ENCODE results near the gene ARHGAP22. TPM values are rescaled to one million over a fixed set of nuclear protein-coding genes. Genes with fewer than 3 reads are reported as not detected.
"Not testable (repeated sequence)": the region's sequence is repeated elsewhere in the genome, so short reads cannot be mapped to it uniquely, and the experiment has no call there.

Gene ARHGAP22
- total RNA-seq (2014; rRNA removed; shearing (Covaris generic)) = 0.24 TPM in 2 replicates
- polyA plus RNA-seq (2015; cell fraction: cytosol; rRNA removed) = 0.70 and 1.1 TPM in 2 replicates
- 0.88 and 2.8 TPM in 2 replicates for polyA plus RNA-seq (2015; cell fraction: nucleus; rRNA removed)

GRCh38 chr10:48604991-48605508, at the start of gene ARHGAP22:
Gene ARHGAP22, minus strand, starts transcription at chr10:48605073. Its CDS starts 277 bp downstream, at chr10:48604796.
- in situ Hi-C loops (cut with HindIII; ENCODE audit: low pct_unique_long_range_greater_than_20kb, low sequenced_read_pairs) = no loop called here
- no peak for DNase-seq (ENCODE audit: low read depth, low spot score)

- DNase-seq (ENCODE audit: low read depth, low spot score) = no peak
- in situ Hi-C loops (cut with HindIII; ENCODE audit: low pct_unique_long_range_greater_than_20kb, low sequenced_read_pairs) = no loop called here
Measured at GRCh38 chr10:48653944-48654698, 49.2 kb upstream of the ARHGAP22 start.

DNA sequence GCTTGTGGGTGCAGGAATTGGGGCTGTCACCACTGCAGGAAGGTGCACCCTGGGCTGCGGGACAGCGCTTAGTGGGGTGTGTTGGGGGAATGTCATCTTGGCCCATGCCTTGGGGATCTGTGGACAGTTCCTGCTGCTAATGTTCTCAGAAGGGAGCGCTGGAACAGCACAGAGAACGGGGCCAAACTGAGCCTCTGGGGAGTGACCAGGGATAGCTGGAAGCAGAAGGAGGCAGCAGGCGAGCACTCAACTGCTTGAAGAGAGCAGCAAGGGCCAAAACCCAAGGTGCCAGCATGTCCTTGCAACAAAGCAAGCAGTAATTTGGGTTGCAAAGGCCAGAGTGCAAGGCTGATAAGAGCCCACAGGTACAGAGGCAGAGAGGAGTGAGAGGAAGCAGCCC, 48.5 kb upstream of the ARHGAP22 start:
- in situ Hi-C loops (cut with HindIII; ENCODE audit: low pct_unique_long_range_greater_than_20kb, low sequenced_read_pairs) = no loop called here
- DNase-seq (ENCODE audit: low read depth, low spot score) = no peak

GRCh38 chr10:48652344-48652743, 47.5 kb upstream of the ARHGAP22 start:
- in situ Hi-C loops (cut with HindIII; ENCODE audit: low pct_unique_long_range_greater_than_20kb, low sequenced_read_pairs) = no loop called here
- DNase-seq (ENCODE audit: low read depth, low spot score) = no peak

DNA sequence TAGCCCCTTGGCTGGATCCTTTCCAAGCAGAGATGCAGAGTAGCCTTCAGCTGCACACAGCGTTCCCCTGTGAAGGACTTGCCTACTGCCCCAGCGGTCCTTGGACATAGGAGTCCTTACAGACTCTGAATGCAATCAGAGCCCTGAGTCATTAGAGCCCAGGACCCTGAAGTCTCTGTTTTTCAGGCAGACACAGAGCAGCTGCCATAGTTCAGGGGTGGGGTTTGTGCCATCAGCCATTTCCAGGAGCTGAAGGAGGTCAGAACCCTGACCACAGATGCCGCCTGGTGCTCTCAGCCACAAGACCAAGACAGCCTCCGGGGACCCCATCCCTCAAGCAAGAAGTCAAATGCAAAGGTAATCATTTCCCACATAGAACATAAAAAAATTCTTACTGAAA, 47.0 kb upstream of the ARHGAP22 start:
- DNase-seq (ENCODE audit: low read depth, low spot score) = no peak
- in situ Hi-C loops (cut with HindIII; ENCODE audit: low pct_unique_long_range_greater_than_20kb, low sequenced_read_pairs) = no loop called here

DNA sequence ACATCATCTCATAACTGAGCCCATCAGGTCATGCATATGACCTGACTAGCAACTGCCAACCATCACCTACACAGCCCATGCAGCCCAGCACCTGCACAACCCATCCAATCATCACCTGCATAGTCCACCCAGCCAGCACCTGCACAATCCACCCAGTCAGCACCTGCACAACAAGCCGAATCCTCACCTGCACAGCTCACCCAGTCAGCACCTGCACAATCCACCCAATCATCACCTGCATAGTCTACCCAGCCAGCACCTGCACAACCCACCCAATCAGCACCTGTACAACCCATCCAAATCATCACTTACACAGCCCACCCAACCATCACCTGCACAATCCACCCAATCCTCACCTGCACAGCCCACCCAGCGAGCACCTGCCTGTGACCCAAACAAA, 46.4 kb upstream of the ARHGAP22 start:
- in situ Hi-C loops (cut with HindIII; ENCODE audit: low pct_unique_long_range_greater_than_20kb, low sequenced_read_pairs) = no loop called here
- DNase-seq (ENCODE audit: low read depth, low spot score) = no peak

DNA sequence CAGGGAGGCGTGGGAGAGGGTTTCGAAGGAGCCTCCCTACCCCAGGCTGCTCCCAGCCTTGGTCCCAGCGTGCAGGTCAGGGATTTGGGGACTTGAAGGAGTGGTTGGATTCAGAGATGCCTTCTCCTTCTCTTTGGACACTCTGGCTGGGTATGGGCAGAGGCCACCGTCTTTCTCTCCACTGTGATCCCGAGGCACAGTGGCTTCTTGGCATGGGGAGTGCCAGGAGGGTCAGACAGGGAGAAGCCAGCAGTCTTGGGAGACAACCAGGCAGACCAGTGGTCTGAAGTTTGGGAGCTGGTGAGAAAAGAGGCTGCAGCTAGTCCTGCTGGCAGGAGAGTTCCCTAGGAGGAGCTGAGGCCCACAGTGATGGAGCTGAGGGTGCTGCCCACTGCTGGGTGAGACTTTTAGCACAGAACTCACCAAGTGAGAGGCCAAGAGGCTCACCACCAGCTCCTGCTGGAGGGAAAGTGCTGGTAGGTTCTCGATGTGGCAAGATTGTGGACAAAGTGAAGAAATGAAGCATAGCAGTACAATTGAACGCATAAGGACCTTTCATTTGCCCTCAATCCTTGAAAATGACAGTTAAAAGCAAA, 44.6 kb upstream of the ARHGAP22 start:
- in situ Hi-C loops (cut with HindIII; ENCODE audit: low pct_unique_long_range_greater_than_20kb, low sequenced_read_pairs) = no loop called here
- no peak for DNase-seq (ENCODE audit: low read depth, low spot score)

DNA sequence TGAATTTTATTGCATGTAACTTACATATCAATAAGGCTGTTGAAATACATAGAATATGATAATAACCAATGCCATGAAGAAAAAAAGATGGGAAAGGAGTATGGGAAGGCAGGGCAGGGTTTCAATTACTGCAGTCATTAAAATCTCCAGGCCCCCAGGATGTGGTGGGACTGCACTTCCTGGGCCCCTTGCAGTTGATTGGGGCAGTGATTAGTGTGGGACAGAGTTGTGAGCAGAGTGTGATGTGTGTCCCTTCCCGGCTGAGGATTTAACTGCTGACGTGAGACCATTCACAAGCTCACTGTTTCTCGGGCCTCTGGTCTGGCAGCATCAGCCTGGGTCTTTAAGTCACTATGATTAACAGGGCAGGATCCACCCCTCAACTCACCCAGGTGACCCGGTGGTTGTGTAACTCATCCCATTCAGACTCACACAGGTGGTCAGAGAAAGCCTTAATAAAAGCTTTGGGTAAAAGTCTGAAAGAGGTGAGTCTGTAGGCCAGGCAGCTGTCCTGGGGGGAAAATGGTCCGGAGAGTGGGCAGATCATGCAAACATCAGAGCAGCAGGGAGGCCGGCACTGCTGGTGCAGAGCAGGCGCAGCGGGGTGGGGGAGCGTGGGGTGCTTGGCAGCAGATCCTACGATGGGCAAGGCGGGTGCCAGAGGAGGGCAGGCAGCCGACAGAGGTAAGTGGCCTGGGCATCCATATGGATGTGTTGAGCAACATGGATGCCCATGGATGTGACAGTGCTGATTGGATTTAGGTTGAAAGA, 43.5 kb upstream of the ARHGAP22 start:
- in situ Hi-C loops (cut with HindIII; ENCODE audit: low pct_unique_long_range_greater_than_20kb, low sequenced_read_pairs) = no loop called here
- no peak for DNase-seq (ENCODE audit: low read depth, low spot score)

- DNase-seq (ENCODE audit: low read depth, low spot score); in situ Hi-C loops (cut with HindIII; ENCODE audit: low pct_unique_long_range_greater_than_20kb, low sequenced_read_pairs): not testable (repeated sequence)
Measured at GRCh38 chr10:48647073-48647472, 42.2 kb upstream of the ARHGAP22 start.

DNA sequence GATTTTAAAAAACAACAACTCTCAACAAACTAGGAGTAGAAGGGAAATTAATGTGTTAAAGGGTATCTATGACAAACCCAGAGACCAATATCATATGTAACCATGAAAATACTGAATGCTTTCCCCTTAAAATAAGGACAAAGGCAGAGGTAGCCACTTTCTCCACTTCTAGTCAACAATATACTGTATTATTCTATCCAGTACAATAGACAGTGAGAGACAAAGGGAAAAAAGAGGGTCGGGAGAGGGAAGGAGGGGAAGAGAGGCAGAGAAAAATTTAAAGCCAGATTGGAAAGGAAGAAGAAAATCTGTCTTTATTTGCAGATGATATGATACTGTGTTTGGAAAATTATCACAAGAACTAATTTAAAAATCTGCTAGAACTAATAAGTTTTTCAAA, 40.7 kb upstream of the ARHGAP22 start:
- in situ Hi-C loops (cut with HindIII; ENCODE audit: low pct_unique_long_range_greater_than_20kb, low sequenced_read_pairs) = no loop called here
- DNase-seq (ENCODE audit: low read depth, low spot score) = no peak

GRCh38 chr10:48641099-48641690, 36.3 kb upstream of the ARHGAP22 start:
- DNase-seq (ENCODE audit: low read depth, low spot score); in situ Hi-C loops (cut with HindIII; ENCODE audit: low pct_unique_long_range_greater_than_20kb, low sequenced_read_pairs): not testable (repeated sequence)

DNA sequence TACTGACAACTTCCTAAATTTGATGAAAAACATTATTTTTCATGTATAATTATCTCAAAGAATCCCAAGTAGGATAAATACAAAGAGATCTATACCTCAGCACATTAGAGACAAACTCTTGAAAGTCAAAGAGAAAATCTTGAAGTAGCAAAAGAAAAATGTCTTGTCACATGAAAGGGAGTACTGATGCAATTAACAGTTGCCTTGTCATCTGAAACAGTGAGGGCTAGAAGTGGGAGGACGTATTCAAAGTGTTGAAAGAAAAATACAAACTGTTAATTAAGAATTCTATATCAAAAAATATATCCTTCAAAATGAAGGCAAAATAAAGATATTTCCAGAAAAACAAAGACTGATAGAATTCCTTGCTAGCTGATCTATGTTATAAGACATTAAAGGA, 35.5 kb upstream of the ARHGAP22 start:
- in situ Hi-C loops (cut with HindIII; ENCODE audit: low pct_unique_long_range_greater_than_20kb, low sequenced_read_pairs) = no loop called here
- no peak for DNase-seq (ENCODE audit: low read depth, low spot score)

- no peak for DNase-seq (ENCODE audit: low read depth, low spot score)
- in situ Hi-C loops (cut with HindIII; ENCODE audit: low pct_unique_long_range_greater_than_20kb, low sequenced_read_pairs) = no loop called here
Measured at GRCh38 chr10:48639632-48640031, 34.8 kb upstream of the ARHGAP22 start.

DNA sequence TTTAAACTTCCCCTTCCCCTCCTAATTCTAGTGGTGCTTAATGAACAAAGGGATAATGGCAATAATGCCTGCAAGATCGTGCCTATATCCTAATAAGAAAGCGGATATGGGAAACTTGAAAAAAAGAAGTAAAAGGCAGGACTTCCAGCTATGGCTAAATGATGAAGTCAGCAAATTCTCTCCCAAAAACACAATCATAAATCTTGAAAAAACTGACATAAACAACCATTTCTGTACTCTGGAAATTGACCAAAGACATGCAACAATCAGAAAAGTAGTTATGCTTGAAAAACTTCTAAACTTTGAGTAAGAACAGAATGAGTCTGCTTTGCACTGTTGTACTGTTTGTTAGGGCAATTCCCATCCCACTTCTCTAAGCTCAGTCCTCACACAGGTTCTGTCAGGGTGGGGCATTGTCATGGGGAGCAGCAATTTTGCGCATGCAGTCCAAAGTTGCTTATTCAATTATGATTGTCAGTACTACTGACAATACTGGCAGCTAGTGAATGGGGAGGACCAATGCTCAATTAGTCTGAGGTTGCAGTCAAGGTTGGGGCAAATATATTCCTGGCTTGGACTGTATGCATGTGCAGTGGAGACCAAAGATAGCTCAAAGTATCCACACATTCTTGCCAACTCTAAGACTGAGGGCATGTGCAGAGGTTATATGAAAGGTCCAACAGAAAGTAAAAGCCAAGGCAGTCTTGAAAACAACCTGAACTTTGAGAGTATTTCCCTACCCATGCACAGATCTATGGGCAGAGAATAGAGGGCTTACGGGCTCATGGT, 34.1 kb upstream of the ARHGAP22 start:
- no peak for DNase-seq (ENCODE audit: low read depth, low spot score)
- in situ Hi-C loops (cut with HindIII; ENCODE audit: low pct_unique_long_range_greater_than_20kb, low sequenced_read_pairs) = no loop called here

DNA sequence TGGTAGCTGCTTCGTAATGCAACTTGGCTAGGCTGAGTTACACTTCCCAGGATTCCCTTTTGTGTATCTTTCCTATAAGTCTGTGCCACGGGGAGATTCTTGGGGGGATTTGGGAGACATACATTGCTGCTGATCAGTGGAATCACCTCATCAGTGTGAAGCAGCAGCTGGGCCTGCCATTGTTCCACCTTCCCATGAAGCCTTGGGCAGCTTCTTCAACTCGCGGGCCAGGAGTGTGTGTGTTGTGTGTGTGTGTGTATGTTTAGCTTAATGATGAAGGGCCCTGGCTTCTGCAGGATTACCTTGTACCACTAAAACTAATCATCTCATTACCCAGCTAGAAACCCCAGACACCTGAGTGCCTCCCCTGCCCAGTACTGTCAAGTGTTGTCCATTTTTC, 33.3 kb upstream of the ARHGAP22 start:
- DNase-seq (ENCODE audit: low read depth, low spot score) = no peak
- in situ Hi-C loops (cut with HindIII; ENCODE audit: low pct_unique_long_range_greater_than_20kb, low sequenced_read_pairs) = no loop called here

DNA sequence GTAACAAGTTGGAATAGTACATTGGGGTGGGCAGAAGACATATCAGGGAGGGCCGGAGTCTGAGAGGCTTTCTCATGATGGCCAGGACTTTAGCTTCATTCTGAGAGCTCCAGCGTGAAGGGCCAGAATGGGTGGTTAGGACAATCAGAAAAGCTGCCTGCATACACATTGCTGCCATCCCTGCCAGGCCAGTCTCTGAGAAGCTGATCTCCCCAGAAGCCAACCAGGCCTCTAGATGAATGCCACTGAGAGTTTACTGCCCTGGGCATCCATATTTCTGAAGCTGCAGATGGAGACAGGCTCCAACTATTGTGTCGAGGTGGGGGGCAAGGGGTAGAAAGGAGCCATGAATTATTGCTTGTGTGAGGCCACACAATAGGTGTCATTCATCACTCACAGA, 32.0 kb upstream of the ARHGAP22 start:
- in situ Hi-C loops (cut with HindIII; ENCODE audit: low pct_unique_long_range_greater_than_20kb, low sequenced_read_pairs) = no loop called here
- DNase-seq (ENCODE audit: low read depth, low spot score) = no peak

GRCh38 chr10:48636231-48636630, 31.4 kb upstream of the ARHGAP22 start:
- in situ Hi-C loops (cut with HindIII; ENCODE audit: low pct_unique_long_range_greater_than_20kb, low sequenced_read_pairs) = no loop called here
- DNase-seq (ENCODE audit: low read depth, low spot score) = no peak
